NCI-H1105 treated with DMSO at 0.1 percent for 48 hours (cell line): Measurements from ENCODE around the gene FBXO10.

ENCODE experiments used
- DNase-seq: peaks from one replicate; lab custom pipeline; 2025; lab: John Stamatoyannopoulos, UW

FBXO10 gene

DNA sequence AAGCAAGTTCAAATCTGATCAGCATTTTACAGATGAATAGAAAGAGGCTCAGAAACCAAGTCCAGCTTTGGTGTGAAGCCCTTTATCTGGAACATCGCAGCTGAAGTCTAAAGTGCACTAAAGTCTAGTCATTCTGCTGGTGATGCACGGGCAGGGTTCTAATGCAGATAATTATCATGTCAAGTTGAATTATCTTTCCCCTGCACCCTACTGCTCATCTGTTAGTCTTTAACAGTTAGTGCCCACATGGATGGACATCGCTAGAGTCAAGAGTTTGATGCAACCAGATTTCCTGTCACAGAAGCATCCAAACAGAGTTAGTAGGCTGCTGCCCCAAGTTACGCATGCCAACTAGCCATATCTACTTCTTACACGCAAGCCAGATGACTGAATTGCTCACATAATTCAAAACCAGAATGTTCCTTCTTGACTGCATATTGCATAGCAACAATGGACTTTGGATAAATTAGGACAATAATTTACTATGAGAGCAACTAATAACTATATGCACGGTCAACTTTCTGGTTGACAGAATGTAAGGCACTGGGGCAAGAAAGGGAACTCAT is 17.8 kb upstream of the FBXO10 start:
- DNase-seq = no peak

- peak; percentile 78 for DNase-seq
These were observed 16.1 kb upstream of the FBXO10 start, which contains the start of gene TOMM5 for GRCh38 chr9:37592108-37592951. Gene TOMM5 (minus strand): TSS chr9:37592597. CDS start chr9:37592532, 65 bp downstream.

DNA sequence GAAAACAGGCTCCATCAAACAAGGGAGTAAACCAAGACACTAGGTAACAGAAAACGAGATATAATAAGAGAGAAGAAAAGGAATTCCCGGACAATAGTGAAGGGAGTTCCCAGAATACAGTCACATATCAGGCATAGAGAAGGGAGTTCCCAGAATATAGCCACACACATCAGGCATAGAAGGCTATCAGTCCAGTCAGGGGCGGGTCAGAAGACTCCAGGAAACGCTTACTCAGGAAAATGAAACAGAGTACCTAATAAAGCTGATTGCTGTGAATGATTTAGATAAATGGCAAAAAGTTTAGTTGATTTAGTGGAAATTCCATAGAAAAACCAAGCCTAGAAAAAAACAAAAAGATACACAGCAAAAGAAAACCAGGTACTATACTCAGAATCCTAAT is 11.3 kb upstream of the FBXO10 start:
- no peak for DNase-seq

DNA sequence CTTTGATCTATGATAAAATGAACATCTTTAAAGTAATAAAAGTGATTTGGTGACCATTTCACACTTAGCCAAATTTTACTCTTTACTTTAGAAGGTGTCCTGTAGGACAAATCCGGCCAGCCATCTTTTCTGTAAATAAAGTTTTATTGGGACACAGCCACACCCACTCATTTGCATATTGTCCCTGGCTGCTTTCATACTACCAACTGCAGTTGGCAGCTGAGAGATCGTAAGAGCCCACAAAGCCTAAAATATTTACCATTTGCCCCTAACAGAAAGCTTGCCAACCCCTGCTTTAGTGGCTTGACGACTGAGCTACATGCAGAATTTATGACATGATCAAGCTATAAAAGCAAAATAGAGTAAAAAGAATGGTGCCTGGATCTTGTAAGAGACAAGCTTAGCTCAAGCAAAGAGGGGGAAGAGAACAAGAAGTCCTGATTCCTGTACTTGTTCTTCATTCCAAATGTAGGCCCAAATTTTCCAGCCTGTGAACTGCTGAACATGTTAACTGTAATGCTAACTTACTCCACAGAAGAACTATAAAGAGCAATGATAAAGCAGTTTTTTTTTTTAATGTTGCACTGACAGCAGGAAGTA is 7.4 kb upstream of the FBXO10 start:
- no peak for DNase-seq

GRCh38 chr9:37582548-37583157 is 6.5 kb upstream of the FBXO10 start:
- DNase-seq = peak; percentile 35

- no peak for DNase-seq
These were observed 667 bp downstream of the FBXO10 start for GRCh38 chr9:37575511-37575914.

DNA sequence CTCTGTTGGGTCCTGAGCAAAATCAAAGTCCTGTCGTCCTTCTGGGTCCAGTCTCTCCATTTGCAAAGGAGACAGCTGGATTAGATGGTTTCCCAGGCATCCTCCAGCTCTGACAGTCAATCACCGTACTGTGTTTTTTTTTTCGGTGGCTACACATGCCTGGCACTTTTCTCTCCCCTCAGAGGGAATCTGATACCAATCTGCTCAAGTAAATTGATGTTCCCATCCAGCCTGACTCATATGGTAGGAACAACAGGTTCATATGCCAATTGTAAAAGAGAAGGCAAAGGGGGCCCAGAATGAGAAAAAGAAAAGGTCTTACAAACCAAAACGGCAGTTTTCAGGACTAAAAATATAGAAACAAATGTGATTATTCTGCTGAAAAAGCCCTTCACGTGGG is 1.2 kb downstream of the FBXO10 start:
- no peak for DNase-seq

- DNase-seq = no peak
These were observed 1.9 kb downstream of the FBXO10 start for GRCh38 chr9:37574241-37574721.

DNA sequence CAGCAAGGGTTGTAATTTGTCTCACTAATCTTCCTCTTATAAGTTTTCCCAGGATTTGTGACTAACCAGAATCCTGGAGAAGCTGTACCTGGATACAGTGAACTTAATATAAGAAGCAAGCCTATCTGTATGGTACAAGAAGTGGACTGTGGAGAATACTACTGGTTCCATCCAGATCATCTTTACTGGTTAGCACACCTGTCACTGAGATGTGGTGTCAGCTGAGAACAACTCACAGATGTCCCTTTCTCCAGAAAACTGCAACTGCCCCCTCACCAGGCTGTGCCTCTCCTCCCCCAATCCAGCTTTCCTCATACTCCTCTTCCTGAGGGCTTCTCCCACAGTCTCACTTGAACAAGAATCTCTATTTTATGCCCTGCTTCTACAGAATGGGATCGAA is 4.9 kb downstream of the FBXO10 start:
- no peak for DNase-seq

DNA sequence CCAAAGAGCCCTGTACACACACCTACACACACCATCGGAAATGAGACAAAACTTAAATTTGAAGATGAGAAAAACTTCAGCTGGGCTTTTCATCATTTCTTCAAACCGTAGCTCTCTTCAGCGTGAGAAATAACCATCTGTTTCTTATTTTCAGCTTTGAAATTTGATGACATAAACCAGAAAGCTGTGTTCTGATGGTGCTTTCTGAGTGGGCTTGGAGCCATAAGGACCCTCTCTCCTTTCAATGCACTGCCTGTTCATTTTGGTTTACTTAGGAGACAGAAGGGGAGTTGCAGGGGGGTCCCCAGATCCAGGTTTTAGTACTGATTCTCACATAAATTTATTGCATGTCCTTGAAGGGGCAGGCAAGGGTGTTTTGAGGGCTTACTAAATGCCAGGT is 9.5 kb downstream of the FBXO10 start:
- no peak for DNase-seq

DNA sequence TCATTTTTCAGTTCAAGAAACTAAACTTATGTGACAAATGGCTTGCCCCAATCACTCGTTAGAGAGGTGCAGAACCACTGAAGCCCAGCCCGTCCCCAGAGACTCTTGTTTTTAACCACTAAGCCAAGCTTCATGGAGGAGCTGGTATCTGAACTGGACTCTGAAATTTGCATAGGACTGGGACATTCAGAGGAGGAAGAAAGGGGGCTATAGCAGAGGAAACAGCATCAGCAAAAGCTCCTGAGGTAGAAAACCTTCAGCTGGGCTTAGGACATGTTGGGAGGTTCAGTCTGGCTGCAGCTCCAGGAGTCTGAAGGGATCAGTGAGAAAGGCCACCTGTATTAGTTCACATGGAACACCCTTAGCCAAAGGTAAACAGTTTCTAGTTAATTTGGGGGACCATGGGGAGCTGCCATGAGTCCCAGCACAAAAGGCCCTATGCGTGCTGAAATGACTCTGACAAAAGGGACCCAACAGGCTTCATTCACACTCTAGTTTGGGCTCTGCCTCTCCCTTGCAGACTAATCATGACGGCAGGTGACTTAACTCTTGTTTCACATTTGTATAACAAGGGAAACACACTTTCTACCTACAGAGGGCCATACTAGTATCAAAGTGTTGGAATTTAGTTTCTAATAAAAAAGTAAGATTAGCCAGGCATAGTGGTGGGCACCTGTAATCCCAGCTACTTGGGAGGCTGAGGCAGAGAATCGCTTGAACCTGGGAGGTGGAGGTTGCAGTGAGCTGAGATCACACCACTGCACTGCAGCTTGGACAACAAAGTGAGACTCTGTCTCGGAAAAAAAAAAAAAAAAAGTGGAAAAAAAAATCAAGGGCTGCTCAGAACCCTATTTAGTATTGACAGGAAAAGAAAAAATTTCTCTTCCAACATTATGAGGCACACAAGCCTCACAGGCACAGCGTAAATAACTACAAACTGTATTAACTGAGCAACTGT is 10.2 kb downstream of the FBXO10 start:
- no peak for DNase-seq

- DNase-seq = no peak
These were observed 11.3 kb downstream of the FBXO10 start for GRCh38 chr9:37564916-37565315.

DNA sequence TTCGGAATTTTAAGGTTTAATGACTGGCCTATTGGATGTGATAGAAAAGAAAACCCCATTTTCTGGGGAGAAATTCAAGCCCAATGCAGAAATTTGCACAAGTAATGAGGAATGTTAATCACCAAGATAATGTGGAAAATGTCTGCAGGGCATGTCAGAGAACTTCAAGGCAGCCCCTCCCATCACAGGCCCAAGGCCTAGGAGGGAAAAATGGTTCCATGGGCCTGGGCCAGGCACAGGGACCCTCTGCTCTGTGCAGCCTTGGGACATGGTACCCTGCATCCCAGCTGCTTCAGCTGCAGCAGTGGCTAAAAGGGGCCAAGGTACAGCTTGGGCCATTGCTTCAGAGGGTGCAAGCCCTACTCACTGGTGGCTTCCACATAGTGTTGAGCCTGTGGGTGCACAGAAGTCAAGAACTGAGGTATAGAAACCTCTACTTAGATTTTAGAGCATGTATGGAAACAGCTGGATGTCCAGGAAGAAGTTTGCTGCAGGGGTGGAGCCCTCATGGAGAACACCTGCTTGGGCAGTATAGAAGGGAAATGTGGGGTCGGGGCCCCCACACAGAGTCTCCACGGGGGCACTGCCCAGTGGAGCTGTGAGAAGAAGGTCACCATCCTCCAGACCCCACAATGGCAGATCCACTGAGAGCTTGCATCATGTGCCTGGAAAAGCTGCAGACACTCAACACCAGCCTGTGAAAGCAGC is 12.2 kb downstream of the FBXO10 start:
- no peak for DNase-seq

DNA sequence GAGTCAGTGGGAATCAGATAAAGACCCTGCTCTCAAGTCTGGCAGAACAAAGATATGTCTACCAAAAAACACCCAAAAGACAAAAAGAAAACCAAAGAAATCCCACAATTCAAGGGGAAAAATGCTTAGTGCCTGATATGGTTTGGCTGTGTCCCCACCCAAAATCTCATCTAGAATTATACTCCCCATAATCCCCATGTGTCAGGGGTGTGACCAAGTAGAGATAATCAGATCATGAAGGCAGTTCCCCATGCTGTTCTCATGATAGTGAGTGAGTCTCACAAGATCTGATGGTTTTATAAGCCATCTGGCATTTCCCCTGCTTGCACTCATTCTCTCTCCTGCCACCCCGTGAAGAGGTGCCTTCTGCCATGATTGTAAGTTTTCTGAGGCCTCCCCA is 13.4 kb downstream of the FBXO10 start:
- no peak for DNase-seq

- DNase-seq = no peak
These were observed 14.5 kb downstream of the FBXO10 start for GRCh38 chr9:37561682-37562081.

DNA sequence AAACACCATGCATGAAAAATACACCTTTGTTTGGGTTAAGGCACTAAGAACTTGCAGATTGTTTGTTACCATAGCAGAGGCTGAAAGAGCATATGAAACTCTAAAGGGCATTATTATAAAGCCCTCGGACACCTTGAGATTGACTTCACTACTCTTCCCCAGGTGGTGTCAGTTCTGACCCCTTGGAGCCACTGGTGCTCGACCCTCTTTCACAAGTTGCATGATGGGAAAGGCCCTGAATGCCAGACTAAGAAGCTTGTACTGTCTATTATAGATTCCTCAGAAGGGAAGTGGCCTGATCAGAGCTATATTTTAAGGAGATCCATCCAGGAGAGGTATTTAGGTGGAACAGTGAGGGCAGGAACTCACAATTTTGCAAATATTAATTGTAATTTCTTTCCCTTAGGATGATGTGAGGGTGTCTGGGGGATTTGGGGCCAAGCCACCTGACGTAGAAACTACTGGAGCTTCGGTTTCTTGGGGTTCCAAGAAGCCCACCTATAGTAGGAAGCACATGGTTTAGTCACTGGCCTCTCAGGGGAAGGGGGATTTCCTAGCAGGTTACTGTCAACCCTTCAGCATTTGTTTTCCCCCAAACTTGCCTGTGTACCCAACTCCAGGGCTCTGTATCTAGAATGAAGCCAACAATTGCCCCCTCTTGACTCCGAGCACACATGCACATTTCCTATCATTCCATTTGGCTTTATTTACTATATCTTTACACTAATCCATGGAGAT is 16.2 kb downstream of the FBXO10 start:
- DNase-seq = no peak

DNA sequence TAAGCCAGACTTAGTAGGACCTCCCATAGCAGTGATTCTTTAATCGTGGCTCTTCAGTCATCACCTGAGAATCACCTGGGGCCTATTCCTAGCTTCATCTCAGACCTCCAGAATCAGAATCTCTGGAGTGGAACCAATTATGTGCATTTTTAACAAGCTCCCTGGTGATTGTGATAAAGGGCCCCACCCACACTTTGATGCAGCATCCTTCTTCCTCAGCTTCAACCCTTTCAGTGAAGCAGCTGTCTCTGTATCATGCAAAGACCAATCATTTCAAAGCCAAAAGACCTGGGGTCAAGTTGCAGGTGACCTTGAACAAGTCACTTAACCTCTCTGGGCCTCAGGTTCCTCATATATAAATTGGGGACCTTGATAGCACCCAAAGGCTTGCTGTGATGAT is 17.1 kb downstream of the FBXO10 start:
- DNase-seq = no peak

GRCh38 chr9:37555786-37556185 is 20.4 kb downstream of the FBXO10 start:
- DNase-seq = no peak

DNA sequence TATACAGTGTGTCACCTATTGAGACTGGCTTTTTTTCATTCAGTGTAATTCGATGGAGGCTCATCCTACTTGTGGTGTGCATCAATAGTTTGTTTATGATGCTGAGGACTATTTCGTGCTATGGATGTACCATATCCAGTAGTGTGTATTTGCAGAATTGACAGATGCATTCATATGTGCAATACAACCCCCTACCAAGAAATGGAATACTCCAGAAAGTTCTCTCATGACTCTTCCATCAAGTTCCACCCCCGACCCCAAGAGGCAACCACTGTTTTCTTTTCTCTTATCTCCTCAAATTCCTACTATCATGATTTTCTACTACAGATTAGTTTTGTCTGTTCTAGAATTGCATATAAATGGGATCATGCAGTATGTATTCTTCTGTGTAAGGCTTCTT is 21.9 kb downstream of the FBXO10 start:
- no peak for DNase-seq

DNA sequence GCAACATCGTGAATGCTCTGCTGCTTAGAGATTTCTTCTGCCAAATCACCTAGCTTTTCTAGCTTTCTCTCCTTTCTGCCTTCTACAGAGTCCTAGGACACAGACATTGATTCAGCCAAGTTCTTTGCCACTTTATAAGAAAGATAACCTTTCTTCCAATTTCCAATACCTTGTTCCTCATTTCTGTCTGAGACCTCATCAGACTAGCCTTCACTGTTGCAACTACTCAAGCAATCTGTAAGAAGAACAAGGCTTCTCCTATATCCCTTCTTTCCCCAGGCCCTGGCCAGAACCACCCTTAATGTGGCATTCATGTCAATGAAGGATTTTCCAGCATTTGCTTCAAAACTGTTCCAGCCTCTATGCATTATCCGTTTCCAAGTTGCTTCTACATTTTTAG is 24.3 kb downstream of the FBXO10 start:
- no peak for DNase-seq
